Ovary (tissue), 3 donors: Measurements from ENCODE around the gene FYB2.

Experiments
- EP300 ChIP-seq: sonication (generic); formaldehyde crosslinking; IDR thresholded peaks from one replicate; pipeline ENCODE4 v1.6.1; 2017; ENCODE audit warnings: antibody characterized with exemption
- TF ChIP-seq, protein P1 (sequence below), 3 donors: fragments of 450-650 bp in 2 of 3; fragments of 200-600 bp in 1 of 3; IDR thresholded peaks; one replicate each; pipeline versions ENCODE4 v1.5.1 to v1.8.0; 2016 to 2022; ENCODE audit warnings: antibody characterized with exemption in 3 of 3, mild to moderate bottlenecking in 1 of 3
- donor health status: DM: no; HTN: no; CAD: no.

GRCh38 chr1:56782773-56783172 lies 36.4 kb downstream of the FYB2 start:
- no peak for TF ChIP-seq EP300
- TF ChIP-seq, protein P1, sequence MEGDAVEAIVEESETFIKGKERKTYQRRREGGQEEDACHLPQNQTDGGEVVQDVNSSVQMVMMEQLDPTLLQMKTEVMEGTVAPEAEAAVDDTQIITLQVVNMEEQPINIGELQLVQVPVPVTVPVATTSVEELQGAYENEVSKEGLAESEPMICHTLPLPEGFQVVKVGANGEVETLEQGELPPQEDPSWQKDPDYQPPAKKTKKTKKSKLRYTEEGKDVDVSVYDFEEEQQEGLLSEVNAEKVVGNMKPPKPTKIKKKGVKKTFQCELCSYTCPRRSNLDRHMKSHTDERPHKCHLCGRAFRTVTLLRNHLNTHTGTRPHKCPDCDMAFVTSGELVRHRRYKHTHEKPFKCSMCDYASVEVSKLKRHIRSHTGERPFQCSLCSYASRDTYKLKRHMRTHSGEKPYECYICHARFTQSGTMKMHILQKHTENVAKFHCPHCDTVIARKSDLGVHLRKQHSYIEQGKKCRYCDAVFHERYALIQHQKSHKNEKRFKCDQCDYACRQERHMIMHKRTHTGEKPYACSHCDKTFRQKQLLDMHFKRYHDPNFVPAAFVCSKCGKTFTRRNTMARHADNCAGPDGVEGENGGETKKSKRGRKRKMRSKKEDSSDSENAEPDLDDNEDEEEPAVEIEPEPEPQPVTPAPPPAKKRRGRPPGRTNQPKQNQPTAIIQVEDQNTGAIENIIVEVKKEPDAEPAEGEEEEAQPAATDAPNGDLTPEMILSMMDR (IDR thresholded peaks at IDR 0.05) = no peak
